NT2/D1 (cell line): ENCODE data around the gene TRIOBP.

ENCODE experiments used
- SUZ12 ChIP-seq: IDR thresholded peaks from 2 replicates; pipeline ENCODE4 v1.6.1; 2011; ENCODE audit not compliant: insufficient read length, insufficient read depth; ENCODE audit errors: extremely low read depth
- YY1 ChIP-seq: IDR thresholded peaks from 2 replicates; pipeline ENCODE4 v1.6.1; 2011; ENCODE audit not compliant: insufficient read length, insufficient read depth
- ZNF274 ChIP-seq: IDR thresholded peaks from 2 replicates; pipeline ENCODE4 v1.6.1; 2011; ENCODE audit warnings: mild to moderate bottlenecking, low read depth, low read length

GRCh38 chr22:37749831-37750595 is 53.2 kb downstream of the TRIOBP start:
- TF ChIP-seq YY1 (no peak), ZNF274 (no peak), SUZ12 (no peak)
